ENCODE data around the gene ZMYND19.

DNA sequence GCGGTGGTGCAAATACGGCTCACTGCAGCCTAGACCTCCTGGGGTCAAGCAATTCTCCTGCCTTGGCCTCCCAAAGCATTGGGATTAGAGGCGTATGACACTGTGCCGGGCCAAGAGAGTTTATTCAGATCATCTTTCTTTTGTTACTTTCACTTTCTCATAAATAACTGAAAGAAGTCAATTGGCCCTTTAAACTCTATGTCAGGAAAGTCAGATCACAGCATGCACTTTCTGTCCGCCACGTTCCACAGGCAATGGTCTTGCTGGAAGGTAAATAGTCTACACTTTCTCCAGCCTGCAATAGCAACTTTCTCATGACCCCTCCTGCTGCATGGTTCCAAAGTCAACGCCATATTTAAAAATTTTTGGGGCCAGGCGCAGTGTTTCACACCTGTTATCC lies 8.6 kb upstream of the ZMYND19 start:
- TF ChIP-seq SPI1 (IDR thresholded peaks at IDR 0.05; ENCODE audit: borderline replicate concordance, low read depth) (no peak), GABPA (IDR thresholded peaks at IDR 0.05; ENCODE audit: low read depth) (no peak)
- TF ChIP-seq, protein P1, sequence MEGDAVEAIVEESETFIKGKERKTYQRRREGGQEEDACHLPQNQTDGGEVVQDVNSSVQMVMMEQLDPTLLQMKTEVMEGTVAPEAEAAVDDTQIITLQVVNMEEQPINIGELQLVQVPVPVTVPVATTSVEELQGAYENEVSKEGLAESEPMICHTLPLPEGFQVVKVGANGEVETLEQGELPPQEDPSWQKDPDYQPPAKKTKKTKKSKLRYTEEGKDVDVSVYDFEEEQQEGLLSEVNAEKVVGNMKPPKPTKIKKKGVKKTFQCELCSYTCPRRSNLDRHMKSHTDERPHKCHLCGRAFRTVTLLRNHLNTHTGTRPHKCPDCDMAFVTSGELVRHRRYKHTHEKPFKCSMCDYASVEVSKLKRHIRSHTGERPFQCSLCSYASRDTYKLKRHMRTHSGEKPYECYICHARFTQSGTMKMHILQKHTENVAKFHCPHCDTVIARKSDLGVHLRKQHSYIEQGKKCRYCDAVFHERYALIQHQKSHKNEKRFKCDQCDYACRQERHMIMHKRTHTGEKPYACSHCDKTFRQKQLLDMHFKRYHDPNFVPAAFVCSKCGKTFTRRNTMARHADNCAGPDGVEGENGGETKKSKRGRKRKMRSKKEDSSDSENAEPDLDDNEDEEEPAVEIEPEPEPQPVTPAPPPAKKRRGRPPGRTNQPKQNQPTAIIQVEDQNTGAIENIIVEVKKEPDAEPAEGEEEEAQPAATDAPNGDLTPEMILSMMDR (IDR thresholded peaks at IDR 0.05; ENCODE audit: insufficient read depth, low read length), result no peak
